ENCODE measurements around the gene PSMD6. TPM values are rescaled to one million over a fixed set of nuclear protein-coding genes. Genes with fewer than 3 reads are reported as not detected.

Gene PSMD6
- total RNA-seq, 1 experiment from 2014 or later = 78.7 TPM

- Histone ChIP-seq H3K9me2 (ENCODE audit: insufficient read depth) (no peaks in the 10 kb centered on the region), H4K20me1 (ENCODE audit: insufficient read depth) (no peaks in the 10 kb centered on the region), H3K9me3 (ENCODE audit: control insufficient read depth in 1 of 2, insufficient read depth in 1 of 2, low read depth in 1 of 2, low read length in 2 of 2) (no peaks in the 10 kb centered on the region), H3K4me3 (replicated peaks in 1 of 2; ENCODE audit: low read depth in 1 of 2, low read length in 2 of 2) (no peak overlapping the region), H3K9ac (ENCODE audit: low read length) (no peak overlapping the region), H3K36me3 (ENCODE audit: control insufficient read depth in 1 of 2, insufficient read depth in 2 of 2, low read length in 2 of 2) (no peaks in the 10 kb centered on the region), H3K27me3 (ENCODE audit: insufficient read depth, low read length) (peaks cover 53% of the 10 kb centered on the region), H3K4me2 (ENCODE audit: low read length) (no peak overlapping the region), H3K79me2 (ENCODE audit: insufficient read depth, low read length) (no peaks in the 10 kb centered on the region), H3K27ac (ENCODE audit: low read depth, low read length) (no peak overlapping the region), H3K4me1 (ENCODE audit: control insufficient read depth in 1 of 2, insufficient read depth in 2 of 2, low read length in 2 of 2) (no peaks in the 10 kb centered on the region), H2AFZ (ENCODE audit: low read depth, low read length, poor library complexity, severe bottlenecking) (no peak overlapping the region)
- RAD21 ChIA-PET (ENCODE audit: low non-redundant PET in 1 of 2, low total read pairs in 2 of 2, uncharacterized antibody in 2 of 2, unreplicated experiment in 2 of 2) = no interaction called here
- no peak for DNase-seq (ENCODE audit: low read depth, low spot score)
- TF ChIP-seq CBX3 (IDR thresholded peaks at IDR 0.05; ENCODE audit: low read depth) (no peak), ZFX (IDR thresholded peaks at IDR 0.05) (no peak), ATF3 (IDR thresholded peaks at IDR 0.05) (no peak), SP1 (IDR thresholded peaks at IDR 0.05; ENCODE audit: low read depth) (no peak), YY1 (IDR thresholded peaks at IDR 0.05; ENCODE audit: extremely low read depth, insufficient replicate concordance, low read depth, low read length) (no peak), ZBTB33 (IDR thresholded peaks at IDR 0.05; ENCODE audit: extremely low read depth, insufficient replicate concordance, low read length) (no peak), CTCF (IDR thresholded peaks at IDR 0.05 in 2 of 3, conservative IDR thresholded peaks at IDR 0.05 in 1 of 3; ENCODE audit: borderline replicate concordance in 1 of 3, insufficient read depth in 1 of 3, low read depth in 2 of 3, low read length in 2 of 3) (no peak), CEBPB (IDR thresholded peaks at IDR 0.05; ENCODE audit: low read depth) (no peak), POLR2AphosphoS5 (IDR thresholded peaks at IDR 0.05; ENCODE audit: low read depth, low read length) (no peak), RAD21 (IDR thresholded peaks at IDR 0.05; ENCODE audit: low read depth) (no peak), TCF7L2 (IDR thresholded peaks at IDR 0.05; ENCODE audit: borderline replicate concordance, extremely low read depth, insufficient read depth, insufficient read length) (no peak), SRF (IDR thresholded peaks at IDR 0.05; ENCODE audit: low read depth) (no peak), ZNF274 (IDR thresholded peaks at IDR 0.05; ENCODE audit: low read depth, low read length) (no peak), MAX (IDR thresholded peaks at IDR 0.05) (no peak), EGR1 (IDR thresholded peaks at IDR 0.05; ENCODE audit: low read depth) (no peak), EZH2 (IDR thresholded peaks at IDR 0.05) (no peak), POLR2A (IDR thresholded peaks at IDR 0.05; ENCODE audit: borderline replicate concordance, extremely low read depth, insufficient read depth, insufficient read length) (no peak)
- TF ChIP-seq, protein P1, sequence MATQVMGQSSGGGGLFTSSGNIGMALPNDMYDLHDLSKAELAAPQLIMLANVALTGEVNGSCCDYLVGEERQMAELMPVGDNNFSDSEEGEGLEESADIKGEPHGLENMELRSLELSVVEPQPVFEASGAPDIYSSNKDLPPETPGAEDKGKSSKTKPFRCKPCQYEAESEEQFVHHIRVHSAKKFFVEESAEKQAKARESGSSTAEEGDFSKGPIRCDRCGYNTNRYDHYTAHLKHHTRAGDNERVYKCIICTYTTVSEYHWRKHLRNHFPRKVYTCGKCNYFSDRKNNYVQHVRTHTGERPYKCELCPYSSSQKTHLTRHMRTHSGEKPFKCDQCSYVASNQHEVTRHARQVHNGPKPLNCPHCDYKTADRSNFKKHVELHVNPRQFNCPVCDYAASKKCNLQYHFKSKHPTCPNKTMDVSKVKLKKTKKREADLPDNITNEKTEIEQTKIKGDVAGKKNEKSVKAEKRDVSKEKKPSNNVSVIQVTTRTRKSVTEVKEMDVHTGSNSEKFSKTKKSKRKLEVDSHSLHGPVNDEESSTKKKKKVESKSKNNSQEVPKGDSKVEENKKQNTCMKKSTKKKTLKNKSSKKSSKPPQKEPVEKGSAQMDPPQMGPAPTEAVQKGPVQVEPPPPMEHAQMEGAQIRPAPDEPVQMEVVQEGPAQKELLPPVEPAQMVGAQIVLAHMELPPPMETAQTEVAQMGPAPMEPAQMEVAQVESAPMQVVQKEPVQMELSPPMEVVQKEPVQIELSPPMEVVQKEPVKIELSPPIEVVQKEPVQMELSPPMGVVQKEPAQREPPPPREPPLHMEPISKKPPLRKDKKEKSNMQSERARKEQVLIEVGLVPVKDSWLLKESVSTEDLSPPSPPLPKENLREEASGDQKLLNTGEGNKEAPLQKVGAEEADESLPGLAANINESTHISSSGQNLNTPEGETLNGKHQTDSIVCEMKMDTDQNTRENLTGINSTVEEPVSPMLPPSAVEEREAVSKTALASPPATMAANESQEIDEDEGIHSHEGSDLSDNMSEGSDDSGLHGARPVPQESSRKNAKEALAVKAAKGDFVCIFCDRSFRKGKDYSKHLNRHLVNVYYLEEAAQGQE (IDR thresholded peaks at IDR 0.05; ENCODE audit: low read depth) = no peak
- no peak for ATAC-seq
- intact Hi-C loops (cut with micrococcal nuclease) = no loop called here
- no TSS peak for BruUV-seq (replicated peaks)
- CTCF ChIA-PET = no interaction called here
- POLR2A ChIA-PET = no interaction called here
These were observed 23.8 kb upstream of the PSMD6 start for GRCh38 chr3:64046996-64047594.

Measured in HCT116 (cell line).